ENCODE measurements around the gene SOHLH2.

The SOHLH2 gene

GRCh38 chr13:36214163-36214921 is at the start of gene SOHLH2:
Gene SOHLH2, minus strand, starts transcription at chr13:36214556. Its CDS starts 30 bp downstream, at chr13:36214526.
- no peak for DNase-seq

- no peak for DNase-seq
Observed at GRCh38 chr13:36261976-36262375, 47.6 kb upstream of the SOHLH2 start.

- no peak for DNase-seq
Observed at GRCh38 chr13:36261011-36261410, 46.7 kb upstream of the SOHLH2 start.

GRCh38 chr13:36259361-36260137 is 45.2 kb upstream of the SOHLH2 start:
- DNase-seq = no peak

GRCh38 chr13:36258831-36259230 is 44.5 kb upstream of the SOHLH2 start:
- no peak for DNase-seq

- no peak for DNase-seq
Observed at GRCh38 chr13:36251526-36251925, 37.2 kb upstream of the SOHLH2 start.

- no peak for DNase-seq
Observed at GRCh38 chr13:36251017-36251416, 36.7 kb upstream of the SOHLH2 start.

GRCh38 chr13:36248700-36249099 is 34.3 kb upstream of the SOHLH2 start:
- DNase-seq = no peak

GRCh38 chr13:36244990-36245389 is 30.6 kb upstream of the SOHLH2 start:
- DNase-seq = no peak

GRCh38 chr13:36244073-36244472 is 29.7 kb upstream of the SOHLH2 start:
- no peak for DNase-seq

- DNase-seq = no peak
Observed at GRCh38 chr13:36242761-36243160, 28.4 kb upstream of the SOHLH2 start.

GRCh38 chr13:36231236-36231635 is 16.9 kb upstream of the SOHLH2 start:
- DNase-seq = no peak

- DNase-seq = no peak
Observed at GRCh38 chr13:36224730-36225129, 10.4 kb upstream of the SOHLH2 start.

- no peak for DNase-seq
Observed at GRCh38 chr13:36219883-36220282, 5.5 kb upstream of the SOHLH2 start.

- DNase-seq = no peak
Observed at GRCh38 chr13:36217456-36217855, 3.1 kb upstream of the SOHLH2 start.

GRCh38 chr13:36212789-36213188 is 1.6 kb downstream of the SOHLH2 start:
- no peak for DNase-seq

- DNase-seq = no peak
Observed at GRCh38 chr13:36211567-36211966, 2.8 kb downstream of the SOHLH2 start.

GRCh38 chr13:36210738-36211137 is 3.6 kb downstream of the SOHLH2 start:
- DNase-seq = no peak

- no peak for DNase-seq
Observed at GRCh38 chr13:36207672-36208071, 6.7 kb downstream of the SOHLH2 start.

- DNase-seq = no peak
Observed at GRCh38 chr13:36193151-36193855, 21.1 kb downstream of the SOHLH2 start.

GRCh38 chr13:36192166-36192565 is 22.2 kb downstream of the SOHLH2 start:
- DNase-seq = no peak

- no peak for DNase-seq
Observed at GRCh38 chr13:36190771-36191170, 23.6 kb downstream of the SOHLH2 start.

- no peak for DNase-seq
Observed at GRCh38 chr13:36188441-36188840, 25.9 kb downstream of the SOHLH2 start.

- no peak for DNase-seq
Observed at GRCh38 chr13:36183901-36184300, 30.5 kb downstream of the SOHLH2 start.

All from DMS79 (cell line).